Activated CD8-positive, alpha-beta memory T cell treated with anti-CD3 and anti-CD28 coated beads for 48 hours (primary cell): Measurements from ENCODE around the gene RBM44.

ENCODE experiments used
- DNase-seq, 3 experiments: peaks; one replicate each; pipeline ENCODE4 v3.0.0-alpha.2; 2020; ENCODE audit warnings: low read depth in 2 of 3, low spot score in 2 of 3

Gene RBM44

DNA sequence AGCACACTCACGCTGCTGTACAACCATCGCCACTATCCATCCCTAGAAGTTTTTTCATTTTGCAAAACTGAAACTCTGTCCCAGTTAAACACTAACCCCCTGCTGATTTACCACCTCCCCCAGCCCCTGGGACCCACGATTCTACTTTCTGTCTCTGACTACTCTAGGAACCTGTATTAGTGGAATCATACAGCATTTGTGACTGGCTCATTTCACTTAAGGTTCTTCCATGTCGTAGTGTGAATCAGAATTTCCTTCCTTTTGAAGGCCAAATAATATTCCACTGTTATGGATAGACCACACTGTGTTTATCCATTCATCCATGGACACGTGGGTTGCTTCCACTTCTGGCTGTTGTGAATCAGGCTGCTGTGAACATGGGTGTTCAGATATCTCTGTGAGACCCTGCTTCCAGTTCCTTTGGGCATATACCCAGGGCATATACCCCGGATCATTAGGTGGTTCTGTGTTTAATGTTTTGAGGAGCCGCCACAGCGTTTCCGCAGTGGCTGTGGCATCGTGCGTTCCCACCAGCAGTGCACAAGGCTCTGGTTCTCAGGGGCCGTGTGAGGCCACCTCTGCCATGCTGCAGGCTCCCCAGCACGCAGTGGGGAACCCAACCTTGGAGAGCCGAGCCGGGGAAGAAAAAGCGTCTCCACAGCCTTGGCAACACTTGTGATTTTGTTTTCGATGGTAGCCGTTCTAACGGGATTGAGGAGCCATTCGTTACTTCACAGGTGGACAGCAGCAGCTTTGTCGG lies 70.9 kb downstream of the RBM44 start:
- DNase-seq = no peak

DNA sequence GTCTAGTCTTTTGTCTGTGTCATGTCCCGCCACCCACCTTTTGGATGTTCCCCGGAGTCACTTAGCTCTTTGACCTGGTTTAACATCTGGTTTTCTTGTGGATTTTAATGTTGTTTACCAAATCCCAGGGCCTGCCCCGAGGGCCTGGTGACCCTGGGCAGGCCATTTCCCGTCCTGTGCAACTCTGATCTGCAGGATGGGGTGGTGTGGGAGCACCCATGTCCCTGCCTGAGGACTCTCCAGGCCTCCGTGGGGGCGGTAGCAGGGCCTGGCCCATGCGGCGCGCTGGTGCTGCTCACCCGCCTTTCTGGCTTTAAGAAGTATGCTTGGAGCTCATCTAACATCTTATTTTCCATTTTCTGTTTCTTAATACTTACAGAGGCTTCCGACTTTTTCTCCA lies 71.5 kb downstream of the RBM44 start:
- no peak for DNase-seq

DNA sequence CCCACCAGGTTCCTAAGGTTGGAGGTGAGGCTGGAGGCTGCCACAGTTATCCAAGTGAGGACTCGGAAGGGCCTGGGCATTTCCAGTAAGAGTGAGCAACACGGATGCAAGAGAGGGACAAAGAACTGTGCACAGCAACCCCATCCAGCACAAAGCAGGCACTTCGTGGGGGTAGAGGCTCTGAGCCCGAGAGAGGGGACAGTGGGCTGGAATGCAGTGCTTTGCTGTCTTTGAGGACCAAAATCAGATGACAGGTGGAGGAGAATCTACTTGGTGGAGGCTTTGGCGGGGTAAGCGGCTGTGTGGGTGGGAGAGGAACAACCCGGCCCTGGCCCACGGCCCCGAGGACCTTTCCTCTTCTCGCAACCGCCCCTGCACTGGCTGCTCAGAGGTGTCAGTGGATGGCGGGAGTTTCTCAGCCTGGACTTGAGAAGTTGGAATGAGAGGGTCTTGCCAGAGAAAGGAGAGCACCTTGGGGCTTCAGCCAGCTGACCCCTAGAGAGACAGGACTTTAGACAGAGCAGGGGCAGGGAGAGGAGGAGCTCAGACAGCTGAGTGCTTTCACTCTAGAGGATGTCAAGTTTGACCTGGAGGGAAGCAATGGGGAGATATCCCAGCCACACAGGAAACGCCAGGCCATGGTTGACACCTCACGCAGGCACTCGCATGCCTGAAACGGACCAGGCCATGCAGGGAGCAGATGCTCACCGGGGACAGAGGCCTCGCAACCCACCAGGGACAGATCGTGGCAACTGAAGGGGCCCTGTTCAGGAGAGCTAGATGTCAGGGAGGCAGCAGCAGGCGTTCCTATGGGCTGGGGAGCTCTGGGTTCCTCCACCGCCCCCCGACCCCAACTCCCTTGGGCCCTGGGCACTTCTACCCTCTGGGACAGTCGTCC lies 72.4 kb downstream of the RBM44 start:
- no peak for DNase-seq

DNA sequence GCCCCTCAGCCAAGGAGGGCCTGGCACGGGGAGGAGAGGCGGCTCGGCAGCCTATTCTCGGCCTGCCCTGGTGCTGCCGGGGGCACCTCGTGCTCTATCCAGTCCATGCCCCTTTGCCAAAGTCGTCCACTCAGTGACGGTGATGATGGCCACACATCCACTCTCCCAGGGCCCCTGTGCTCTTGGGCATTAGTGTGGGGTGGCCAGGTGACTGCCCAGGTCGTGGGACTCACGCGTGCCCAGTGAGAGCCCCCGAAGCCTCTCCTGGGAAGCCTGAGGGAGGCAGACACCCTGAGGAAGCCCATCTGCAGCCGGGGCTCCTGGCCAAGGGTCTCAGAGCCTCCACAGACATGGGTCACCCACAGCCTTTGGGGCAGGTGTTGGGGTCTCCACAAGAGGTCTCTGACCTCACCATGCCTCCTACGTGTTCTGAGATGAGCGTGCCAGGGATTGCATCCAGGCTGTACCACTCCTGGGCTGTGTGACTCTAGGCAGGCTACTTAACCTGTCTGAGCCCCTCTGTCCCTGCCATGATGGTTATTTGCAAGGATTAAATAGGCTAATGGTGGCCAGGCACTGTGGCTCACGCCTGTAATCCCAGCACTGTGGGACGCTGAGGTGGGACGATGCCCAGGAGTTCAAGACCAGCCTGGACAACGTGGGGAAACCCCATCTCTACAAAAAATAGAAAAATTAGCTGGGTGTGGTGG lies 73.8 kb downstream of the RBM44 start:
- no peak for DNase-seq

DNA sequence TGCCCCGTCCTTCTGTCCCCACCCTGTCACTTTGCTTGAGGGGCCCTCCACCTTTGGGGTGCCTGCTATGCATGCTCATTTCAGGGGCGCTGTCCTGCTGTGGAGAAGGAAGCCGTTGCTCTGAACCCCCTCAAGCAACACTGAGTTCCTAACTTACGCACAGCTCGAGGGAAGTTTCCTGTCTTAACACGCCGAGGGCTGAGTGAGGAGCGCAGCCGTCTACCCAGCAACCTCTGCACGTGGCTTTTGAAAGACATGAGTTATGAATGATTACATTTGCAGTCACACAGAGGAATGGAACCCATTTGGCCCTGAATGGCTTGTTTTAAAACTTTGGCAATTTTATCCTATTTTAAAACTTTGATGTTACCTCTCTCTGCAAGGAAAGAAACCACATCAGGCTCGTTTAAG lies 74.8 kb downstream of the RBM44 start:
- no peak for DNase-seq

DNA sequence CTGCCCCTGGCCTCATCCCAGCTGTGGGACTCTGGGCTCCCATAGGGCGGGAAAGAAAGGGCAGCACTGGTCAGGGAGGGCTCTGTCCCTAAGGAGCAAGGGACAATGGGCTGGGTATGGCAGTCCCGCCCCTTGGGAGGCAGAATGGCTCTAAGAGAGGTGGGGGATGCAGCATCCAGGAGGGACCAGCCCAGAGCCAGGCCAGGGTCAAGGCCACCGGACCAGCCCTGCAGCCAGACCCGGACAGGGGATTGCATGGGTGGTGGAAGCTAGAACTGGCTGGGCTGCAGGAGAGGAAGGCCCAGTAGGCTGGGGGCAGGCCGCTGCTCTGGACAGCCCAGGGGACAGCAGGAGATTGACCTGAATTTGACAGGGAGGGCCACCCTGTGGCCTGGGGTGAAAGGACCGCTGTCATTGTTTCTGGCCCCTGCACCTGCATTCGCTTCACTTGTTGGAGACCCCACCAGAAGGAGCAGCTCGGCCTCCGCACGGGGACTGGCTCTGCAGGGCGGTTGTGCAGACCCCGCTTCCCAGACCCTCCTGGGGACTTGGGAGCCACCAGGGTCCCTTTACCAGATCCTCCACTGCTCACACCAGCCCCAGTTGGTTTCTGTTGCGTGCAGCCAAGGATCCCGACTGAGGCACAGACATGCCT lies 75.4 kb downstream of the RBM44 start:
- no peak for DNase-seq

DNA sequence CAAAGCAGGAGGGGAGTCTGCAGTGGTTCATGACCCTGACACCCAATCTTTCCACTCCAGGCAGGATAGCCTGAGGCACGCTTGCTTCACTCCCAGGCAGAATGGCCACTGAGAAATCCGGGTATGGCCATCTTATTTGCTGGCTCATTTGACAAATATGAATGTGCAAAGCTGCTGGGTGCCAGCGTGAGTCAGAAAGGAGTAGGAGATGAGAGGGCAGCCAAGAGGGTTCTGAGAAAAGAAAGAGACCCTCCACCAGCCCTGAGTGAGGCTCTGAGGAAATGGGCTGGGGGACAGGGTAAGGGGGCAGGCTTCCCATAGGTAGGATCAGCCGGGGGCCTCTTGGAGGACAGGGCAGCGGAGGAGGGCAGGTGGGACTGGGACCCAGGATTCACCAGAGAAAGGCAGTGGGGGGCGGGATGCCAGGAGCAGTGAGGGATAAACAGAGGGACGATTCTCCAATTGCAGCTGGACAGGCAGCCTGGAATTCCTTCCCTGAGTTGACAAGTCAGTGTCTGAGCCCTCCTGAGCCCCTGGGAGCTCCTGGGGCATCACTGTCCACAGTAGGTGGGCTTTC lies 76.1 kb downstream of the RBM44 start:
- DNase-seq = no peak

DNA sequence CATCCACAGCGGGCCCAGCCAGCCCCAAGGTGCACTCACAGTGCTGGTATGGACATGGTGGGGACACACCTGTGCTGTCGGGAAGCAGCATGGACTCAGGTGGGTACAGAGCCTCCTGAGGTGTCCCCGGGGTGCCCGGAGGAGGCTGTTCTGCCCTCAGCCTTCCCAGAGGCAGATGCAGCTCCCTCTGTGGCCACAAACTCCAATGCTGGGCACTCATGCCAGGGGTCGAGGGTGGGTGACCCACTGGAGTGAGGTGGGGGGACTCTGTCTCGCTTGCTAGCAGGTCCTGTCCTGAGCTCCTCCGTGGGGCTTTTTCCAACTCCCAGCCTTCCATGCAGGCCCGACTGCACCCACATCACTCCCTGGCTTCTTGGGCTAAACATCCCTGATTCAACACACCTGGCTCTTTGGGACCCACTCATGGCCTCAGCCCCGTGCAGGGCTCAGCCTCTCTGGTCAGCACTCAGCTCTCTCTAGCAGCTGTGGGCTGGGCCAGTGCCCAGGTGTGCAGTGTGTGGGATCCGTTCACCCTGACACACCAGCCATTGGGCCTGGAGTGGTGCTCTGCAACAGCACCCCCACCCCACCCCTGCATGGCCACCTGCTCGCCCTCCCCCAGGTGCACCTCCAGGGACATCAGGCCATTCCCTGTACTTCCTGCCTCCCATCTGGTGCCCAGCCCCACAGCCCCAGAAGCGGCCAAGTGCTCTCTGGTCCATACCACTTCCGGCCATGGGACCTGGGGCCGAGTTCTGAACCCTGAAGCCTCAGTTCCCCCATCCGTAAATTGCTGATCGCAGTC lies 76.9 kb downstream of the RBM44 start:
- DNase-seq = no peak

DNA sequence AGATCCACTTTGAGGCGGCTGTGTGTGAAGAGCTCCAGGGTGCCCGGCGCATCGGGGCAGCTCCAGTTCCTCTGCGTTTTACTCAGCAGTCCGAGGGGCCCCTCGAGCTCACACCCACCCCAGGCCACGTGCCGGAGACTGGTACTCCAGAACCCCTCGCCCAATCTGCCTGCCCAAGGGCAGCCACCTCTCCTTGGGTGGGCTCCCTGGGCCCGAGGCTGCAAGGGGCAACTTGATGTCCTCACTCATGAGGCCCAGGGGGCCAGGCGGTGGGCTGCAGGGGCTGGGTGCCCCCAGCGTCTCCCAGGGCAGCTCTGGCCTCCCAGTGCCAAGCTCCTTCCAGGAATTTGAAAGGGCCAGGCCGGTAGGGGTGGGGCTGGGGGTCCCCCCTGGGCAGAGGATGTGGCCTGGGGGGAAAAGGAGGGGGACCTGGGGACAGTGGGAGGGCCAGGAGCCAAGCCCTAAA lies 77.5 kb downstream of the RBM44 start:
- no peak for DNase-seq

DNA sequence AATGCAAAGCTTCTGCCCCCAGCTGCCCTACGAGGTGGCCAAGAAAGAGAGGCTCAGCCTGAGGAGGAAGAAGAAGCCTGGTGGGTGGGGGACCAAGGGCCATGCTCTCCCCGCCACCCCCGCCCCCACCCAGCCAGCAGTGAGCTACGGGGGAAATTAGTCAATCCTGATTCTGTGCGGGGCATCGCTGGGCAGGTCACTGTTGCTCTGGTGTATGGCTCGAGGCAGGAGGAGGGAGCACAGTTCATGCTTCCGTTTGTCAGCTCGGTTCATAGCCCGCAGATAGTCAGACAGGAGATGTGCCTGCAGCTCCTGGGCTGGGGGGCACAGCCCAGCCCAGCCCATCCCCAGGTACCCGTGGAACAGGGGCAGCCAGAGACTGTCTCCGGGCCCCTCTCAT lies 78.0 kb downstream of the RBM44 start:
- no peak for DNase-seq

DNA sequence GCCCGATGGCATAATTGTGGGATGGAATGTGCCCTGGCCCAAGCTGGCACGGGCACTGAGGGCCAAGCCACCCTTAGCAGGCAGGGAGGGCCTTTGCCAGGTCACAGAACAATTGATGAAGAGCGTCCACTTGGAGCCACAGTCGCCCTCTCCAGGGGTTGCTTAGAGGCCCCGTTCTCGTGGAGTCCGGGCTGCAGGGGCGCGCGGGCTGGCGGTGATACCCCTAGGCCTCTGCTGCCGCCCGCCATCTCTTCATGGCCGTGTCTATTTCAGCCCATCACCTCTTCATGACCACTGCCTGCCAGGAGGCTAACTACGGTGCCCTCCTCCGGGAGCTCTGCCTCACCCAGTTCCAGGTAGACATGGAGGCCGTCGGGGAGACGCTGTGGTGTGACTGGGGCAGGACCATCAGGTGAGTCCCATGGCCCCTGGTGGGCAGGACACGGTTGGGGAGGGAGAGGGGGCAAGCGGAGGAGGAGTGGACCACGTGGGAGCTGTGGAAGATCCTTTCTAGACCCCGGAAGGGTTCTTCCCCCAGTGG lies 78.4 kb downstream of the RBM44 start:
- DNase-seq = no peak

DNA sequence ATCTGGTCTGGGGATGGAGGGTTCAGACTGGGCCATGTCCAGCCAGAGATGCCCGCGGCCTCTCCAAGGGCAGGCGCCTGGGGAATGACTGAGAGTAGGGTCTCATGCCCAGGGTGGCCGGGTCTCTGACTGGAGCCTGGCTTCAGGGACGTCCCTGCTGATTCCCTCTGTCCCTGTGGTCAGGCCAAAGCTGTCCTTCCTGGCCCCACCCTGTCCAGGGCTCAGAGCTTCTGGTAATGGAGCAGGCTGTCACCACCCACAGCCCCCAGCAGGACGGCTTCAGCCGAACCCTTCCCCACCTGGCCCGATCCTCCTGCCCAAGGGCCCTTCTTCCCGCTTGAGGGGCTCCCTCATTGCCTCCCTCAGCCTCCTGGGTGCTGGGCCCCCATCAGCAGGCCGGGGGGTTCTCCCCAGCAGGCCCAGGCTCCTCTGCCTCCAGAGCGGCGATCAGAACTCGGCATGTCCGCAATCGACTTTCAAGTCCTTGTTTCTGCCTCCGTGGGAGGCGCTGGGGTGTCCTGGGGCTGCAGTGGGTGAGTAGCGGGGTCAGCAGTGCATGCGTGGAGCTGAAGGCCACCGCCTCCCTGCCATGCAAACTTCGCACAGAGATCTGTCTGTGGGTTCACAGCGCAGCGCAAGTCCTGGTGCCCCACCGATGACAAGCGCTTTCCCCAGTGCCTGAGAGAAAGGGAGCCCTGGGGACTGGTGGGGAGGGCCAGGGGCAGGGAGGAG lies 79.2 kb downstream of the RBM44 start:
- no peak for DNase-seq

DNA sequence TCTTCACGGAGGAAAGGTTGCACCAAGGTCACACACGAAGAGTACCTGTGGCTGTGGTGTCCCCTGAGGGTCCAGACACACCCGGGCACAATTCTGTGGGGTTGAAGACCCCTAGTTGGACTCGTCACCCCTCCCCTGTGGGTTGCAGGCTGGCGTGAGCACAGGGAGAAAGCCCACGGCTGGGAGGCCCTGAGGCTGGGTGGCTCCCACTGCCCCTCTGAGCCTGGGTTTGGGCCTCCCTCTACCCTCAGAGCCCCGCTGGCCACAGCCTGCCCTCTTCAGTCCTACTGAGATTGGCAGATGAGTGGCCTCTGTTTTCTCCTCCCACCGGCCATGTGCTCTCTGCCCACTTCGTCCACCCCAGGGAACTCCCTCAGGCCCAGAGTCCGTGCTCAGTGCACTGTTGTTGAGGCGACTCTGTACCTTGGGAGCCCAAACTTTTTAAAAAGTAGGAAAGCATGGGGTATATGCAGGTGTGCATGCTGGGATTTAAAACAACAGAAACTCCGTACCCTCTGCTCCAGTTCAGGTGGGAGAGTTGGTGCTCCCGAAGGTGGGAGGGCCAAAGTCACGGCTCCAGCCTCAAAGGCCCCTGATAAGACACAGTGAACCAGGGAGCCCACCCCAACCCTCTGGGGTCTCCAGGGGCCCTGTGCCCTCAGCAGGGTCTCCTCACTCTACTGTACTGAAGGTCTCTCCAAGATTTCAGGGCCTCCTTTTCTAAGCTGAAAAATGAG lies 79.9 kb downstream of the RBM44 start:
- no peak for DNase-seq

DNA sequence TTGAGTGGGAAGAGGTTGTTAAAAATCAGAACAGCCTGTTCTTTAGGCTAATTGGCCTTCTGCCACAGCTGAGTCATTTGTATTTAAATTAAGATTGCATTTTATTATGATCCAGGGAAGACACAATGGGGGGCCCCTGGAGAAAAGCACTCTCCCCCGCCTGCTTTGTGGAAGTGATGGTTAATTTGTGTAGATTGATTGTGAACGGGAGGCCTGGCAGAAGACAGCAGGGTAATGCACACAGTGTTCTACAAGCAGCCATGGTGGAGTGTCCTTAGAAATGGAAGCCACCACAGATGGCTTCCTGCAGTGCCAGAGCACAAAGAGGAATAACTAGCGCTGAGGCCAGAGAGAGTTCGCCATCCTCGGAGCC lies 80.5 kb downstream of the RBM44 start:
- no peak for DNase-seq

DNA sequence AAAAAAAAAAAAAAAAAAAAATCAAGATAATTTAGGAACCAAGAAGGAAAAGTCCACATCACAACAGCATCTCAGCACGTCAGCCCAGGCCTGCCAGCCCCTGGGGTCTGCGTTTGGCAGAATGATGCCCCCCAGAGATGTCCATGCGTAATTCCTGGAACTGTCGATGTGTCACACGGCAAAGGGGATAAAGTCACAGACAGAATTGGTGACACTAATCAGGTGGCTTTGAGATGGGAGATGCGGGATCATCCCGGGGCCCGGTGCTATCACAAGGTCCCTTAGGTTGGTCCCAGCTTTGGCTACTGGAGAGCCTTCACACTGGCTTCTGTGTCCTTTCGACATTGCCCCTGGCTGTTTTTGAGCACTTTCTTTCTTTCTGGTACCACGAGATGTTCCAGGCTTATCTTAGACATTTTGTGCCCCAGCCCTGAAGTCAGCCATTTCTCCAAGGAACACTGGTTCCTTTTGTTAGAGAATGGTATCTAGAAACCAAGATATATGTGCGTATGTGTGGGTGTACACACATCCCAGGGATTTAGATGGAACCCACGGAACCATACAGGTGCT lies 81.5 kb downstream of the RBM44 start:
- no peak for DNase-seq

DNA sequence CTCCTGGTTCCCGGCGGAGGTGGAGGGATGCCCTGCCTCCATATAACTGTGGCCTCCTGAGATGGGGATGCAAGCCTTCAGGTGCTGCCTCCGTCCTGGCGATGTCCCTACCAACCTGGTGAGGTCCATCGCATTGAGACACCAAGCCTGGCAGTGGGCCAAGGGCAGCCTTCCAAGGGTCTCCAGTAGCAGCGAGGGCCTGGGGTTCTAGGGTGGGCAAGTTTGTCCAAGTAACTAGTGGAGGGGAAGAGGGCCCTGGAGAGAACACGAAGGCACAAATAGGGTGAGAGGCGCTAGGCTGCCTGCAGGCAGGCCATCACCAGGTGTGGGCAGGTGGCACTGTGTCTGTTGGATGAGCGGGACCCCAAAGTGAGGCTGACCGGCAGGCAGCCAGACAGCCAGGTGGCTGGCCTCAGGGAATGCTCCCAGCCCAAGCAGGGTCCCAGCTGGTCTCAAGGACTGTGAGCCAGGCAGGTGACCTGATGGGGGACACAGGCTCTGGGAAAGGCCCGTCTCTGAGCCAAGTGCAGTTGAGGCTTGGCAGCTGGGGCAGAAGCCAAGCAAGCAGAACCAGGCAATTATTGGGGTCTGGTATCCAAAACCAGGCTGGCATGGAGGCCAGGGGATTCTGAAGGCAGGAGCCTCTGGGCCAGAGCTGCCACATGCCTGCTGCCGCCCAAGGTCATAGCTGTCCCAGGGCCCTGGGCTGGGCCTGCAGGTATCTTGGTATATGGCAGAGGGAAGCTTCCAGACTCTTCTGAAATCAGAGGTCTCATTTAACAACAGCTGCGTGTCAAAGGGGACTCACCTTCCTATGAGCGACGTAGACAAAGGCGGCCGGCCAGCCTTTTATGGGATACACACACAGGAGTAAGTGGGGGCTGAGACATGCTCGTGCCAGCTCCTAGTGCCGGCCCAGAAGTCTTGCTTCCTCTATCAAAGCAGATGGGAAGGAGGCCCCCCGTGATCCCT lies 84.2 kb downstream of the RBM44 start:
- no peak for DNase-seq

DNA sequence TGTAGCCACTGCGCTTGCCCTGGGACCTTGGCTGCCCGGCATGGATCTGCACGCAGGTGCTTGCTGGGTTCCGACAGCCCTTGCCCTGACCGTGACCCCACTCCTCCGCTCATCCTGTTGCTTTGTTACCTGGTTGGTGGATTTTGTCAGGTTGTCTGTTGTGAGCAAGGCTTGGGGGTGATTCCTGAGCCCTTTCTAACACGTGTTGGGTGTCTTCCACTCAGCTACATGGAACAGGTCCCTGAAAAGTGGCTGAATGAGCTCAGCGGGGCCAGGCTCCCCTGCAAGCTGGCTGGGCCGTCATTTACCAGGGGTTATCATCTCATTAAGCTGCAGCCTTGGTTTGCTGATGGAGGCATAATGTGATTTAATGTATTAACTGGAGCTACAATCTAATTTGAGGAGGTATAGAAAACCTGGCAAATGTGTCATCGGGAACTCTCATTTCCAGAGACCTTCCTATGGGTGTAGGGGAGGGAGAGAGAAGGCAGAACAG lies 85.4 kb downstream of the RBM44 start:
- no peak for DNase-seq
